Endothelial cell of umbilical vein (primary cell): ENCODE measurements around the gene STK24. TPM values are rescaled to one million over a fixed set of nuclear protein-coding genes. Genes with fewer than 3 reads are reported as not detected.

Source experiments
- BruUV-seq: library from RNA; stranded (reverse); fragments of 400-500 nt; replicated peaks from 2 replicates; lab custom pipeline; 2021; lab: Mats Ljungman, UMichigan
- CTCF ChIA-PET: fragments of 300-600, 350-600 bp; sonication (Branson Sonifier 250); formaldehyde crosslinking; loops from one replicate; lab custom pipeline; 2021; ENCODE audit warnings: antibody characterized with exemption, inconsistent platforms; lab: Charles Lee
- POLR2A ChIA-PET: fragments of 300-600, 350-600 bp; sonication (Branson Sonifier 250); formaldehyde crosslinking; loops from one replicate; lab custom pipeline; 2021; ENCODE audit warnings: antibody characterized with exemption, inconsistent platforms; lab: Charles Lee
- DNase-seq: peaks from one replicate; pipeline ENCODE4 v3.0.0-alpha.2; 2011; ENCODE audit warnings: low read depth, low spot score
- FAIRE-seq: peaks from 2 replicates; lab custom pipeline; 2011; peaks lifted over from hg19 to GRCh38; lab: Jason Lieb, UNC
- H2AFZ ChIP-seq: 2 replicates; pipeline ENCODE4 v1.6.0; 2012; ENCODE audit warnings: low read depth, low read length, control low read depth, inconsistent platforms
- H3K27ac ChIP-seq: 2 replicates; pipeline ENCODE4 v1.5.1; 2011; ENCODE audit warnings: low read depth, mild to moderate bottlenecking, control low read depth, low read length, moderate library complexity; ENCODE audit not compliant: insufficient read depth
- H3K27me3 ChIP-seq, 2 experiments: 2 replicates each; pipeline versions ENCODE4 v1.6.0 to v1.6.1; 2011; ENCODE audit warnings: low read length in 2 of 2, mixed read lengths in 1 of 2; ENCODE audit not compliant: control insufficient read depth in 2 of 2, insufficient read depth in 2 of 2
- H3K36me3 ChIP-seq, 2 experiments: 2 replicates in 1 of 2; 3 replicates in 1 of 2; pipeline ENCODE4 v1.5.1; 2011; ENCODE audit warnings: low read length in 2 of 2, mild to moderate bottlenecking in 1 of 2, moderate library complexity in 1 of 2; ENCODE audit not compliant: control insufficient read depth in 2 of 2, insufficient read depth in 2 of 2; ENCODE audit errors: extremely low read depth in 1 of 2
- H3K4me1 ChIP-seq: 3 replicates; pipeline ENCODE4 v1.5.1; 2011; ENCODE audit warnings: mild to moderate bottlenecking, low read length; ENCODE audit not compliant: control insufficient read depth, insufficient read depth; ENCODE audit errors: extremely low read depth
- H3K4me2 ChIP-seq: 2 replicates; pipeline ENCODE4 v1.6.1; 2011; ENCODE audit warnings: low read length, control low read depth, mixed read lengths; ENCODE audit not compliant: insufficient read depth
- H3K4me3 ChIP-seq, 3 experiments: fragments of 200-600 bp in 1 of 3; sonication (generic), shearing (Covaris generic) in 1 of 3; replicated peaks in 1 of 3; 2 replicates each; pipeline ENCODE4 v1.5.1; 2011 to 2016; ENCODE audit warnings: control low read depth in 3 of 3, low read length in 3 of 3, mild to moderate bottlenecking in 2 of 3, inconsistent platforms in 1 of 3, low read depth in 1 of 3, moderate library complexity in 1 of 3; ENCODE audit not compliant: insufficient read depth in 1 of 3
- H3K79me2 ChIP-seq: 2 replicates; pipeline ENCODE4 v1.6.0; 2012; ENCODE audit warnings: low read length, inconsistent platforms; ENCODE audit not compliant: control insufficient read depth, insufficient read depth
- H3K9ac ChIP-seq: replicated peaks from 2 replicates; pipeline ENCODE3; 2011; ENCODE audit warnings: low read length, control low read depth; ENCODE audit not compliant: insufficient read depth; ENCODE audit errors: extremely low read depth
- H3K9me1 ChIP-seq: replicated peaks from 3 replicates; pipeline ENCODE4 v1.6.0; 2011; ENCODE audit warnings: mild to moderate bottlenecking, low read length; ENCODE audit not compliant: control insufficient read depth, insufficient read depth; ENCODE audit errors: extremely low read depth
- H3K9me3 ChIP-seq: replicated peaks from 2 replicates; pipeline ENCODE4 v1.5.1; 2012; ENCODE audit warnings: low read length, inconsistent platforms; ENCODE audit not compliant: control insufficient read depth, insufficient read depth
- H4K20me1 ChIP-seq: replicated peaks from 2 replicates; pipeline ENCODE3; 2011; ENCODE audit warnings: mild to moderate bottlenecking, low read length; ENCODE audit not compliant: control insufficient read depth, insufficient read depth; ENCODE audit errors: extremely low read depth
- EZH2 ChIP-seq: IDR thresholded peaks from 2 replicates; pipeline ENCODE4 v1.6.1; 2012; ENCODE audit warnings: borderline replicate concordance, low read depth, mild to moderate bottlenecking, moderate library complexity, low read length, inconsistent platforms; ENCODE audit not compliant: severe bottlenecking
- FOS ChIP-seq: IDR thresholded peaks from 2 replicates; pipeline ENCODE4 v1.6.1; 2011; ENCODE audit warnings: mild to moderate bottlenecking, low read length, moderate library complexity, borderline replicate concordance; ENCODE audit not compliant: insufficient read depth
- GATA2 ChIP-seq: IDR thresholded peaks from 2 replicates; pipeline ENCODE4 v1.7.0; 2011; ENCODE audit warnings: low read depth, mild to moderate bottlenecking, moderate library complexity, mixed read lengths, low read length; ENCODE audit not compliant: insufficient read length, insufficient read depth
- JUN ChIP-seq: IDR thresholded peaks from 2 replicates; pipeline ENCODE4 v1.6.1; 2011; ENCODE audit warnings: borderline replicate concordance, low read depth; ENCODE audit not compliant: insufficient read length, insufficient read depth
- MYC ChIP-seq: IDR thresholded peaks from one replicate; pipeline ENCODE4 v1.6.1; 2011; ENCODE audit warnings: mild to moderate bottlenecking, low read depth, low read length
- POLR2A ChIP-seq: IDR thresholded peaks from 2 replicates; pipeline ENCODE4 v1.6.1; 2012; ENCODE audit warnings: low read depth, mild to moderate bottlenecking, control low read depth, low read length
- POLR2AphosphoS5 ChIP-seq: IDR thresholded peaks from 2 replicates; pipeline ENCODE4 v1.6.1; 2012; ENCODE audit warnings: low read depth, mild to moderate bottlenecking, control low read depth, low read length, moderate library complexity; ENCODE audit not compliant: insufficient read depth
- dilution Hi-C: fragments of 300-500 bp; cut with MboI; formaldehyde crosslinking; loops from one replicate; pipeline ENCODE4 v1.15.0; 2019; ENCODE audit warnings: low sequenced_read_pairs; ENCODE audit not compliant: extremely low pct_ligation_motif_present
- intact Hi-C: fragments of 100-400 bp; cut with micrococcal nuclease; formaldehyde crosslinking; loops from one replicate; pipeline ENCODE4 v1.10.0; 2022
- polyA plus RNA-seq, 4 experiments: library from polyadenylated mRNA; depleted of rRNA in 3 of 4; stranded (reverse) in 3 of 4; unstranded in 1 of 4; fragments of >200 nt; gene quantifications; 2 replicates each; pipeline versions ENCODE4 v1.2.1 to v1.2.3, GENCODE V29; 2011 to 2012; ENCODE audit warnings: missing spikeins in 1 of 4
- total RNA-seq: library from RNA; stranded (reverse); gene quantifications from 2 replicates; pipeline ENCODE4 v1.2.3, GENCODE V29; 2021
- TF ChIP-seq, protein P1 (sequence below), 2 donors: IDR thresholded peaks; 1 replicate in 1 of 2; 2 replicates in 1 of 2; pipeline ENCODE4 v1.5.1; 2011; ENCODE audit warnings: low read length in 2 of 2, mild to moderate bottlenecking in 2 of 2, moderate library complexity in 2 of 2, control low read depth in 1 of 2, inconsistent platforms in 1 of 2, low read depth in 1 of 2; ENCODE audit not compliant: insufficient read depth in 1 of 2; ENCODE audit errors: extremely low read depth in 1 of 2
- TF ChIP-seq, protein P2 (sequence below): IDR thresholded peaks from 2 replicates; pipeline ENCODE4 v1.6.1; 2011; ENCODE audit not compliant: insufficient read depth, insufficient read length

Gene STK24
- total and polyA plus RNA-seq, 2 donors (not counting 3 experiments of a cell fraction or from before 2014, with no cell fraction given) = 43.3 to 100 TPM

DNA sequence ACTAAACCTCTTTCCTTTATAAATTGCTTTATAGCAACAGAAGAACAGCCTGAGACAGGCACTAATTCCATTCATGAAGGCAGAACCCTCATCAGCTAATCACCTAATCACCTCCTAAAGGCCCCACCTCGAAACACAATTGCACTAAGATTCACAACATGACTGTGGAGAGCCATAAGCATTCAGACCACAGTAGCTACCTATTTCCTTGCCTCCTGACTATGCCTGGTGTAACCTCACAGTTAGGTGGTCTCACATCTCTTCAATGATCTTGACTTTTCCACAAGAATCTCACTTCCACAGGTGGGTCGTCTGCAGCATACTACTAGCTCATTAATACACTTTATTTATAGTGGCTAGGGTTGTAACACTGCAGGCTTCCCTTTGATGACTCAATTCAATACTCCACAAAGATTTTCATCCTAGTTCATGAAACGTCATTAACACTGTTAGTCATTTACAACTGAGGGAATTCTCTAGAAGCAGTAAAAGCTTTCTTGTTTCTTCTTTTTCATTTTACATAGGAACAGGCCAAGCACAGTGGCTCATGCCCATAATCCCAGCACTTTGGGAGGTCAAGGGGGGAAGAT is 27.1 kb downstream of the STK24 start:
- dilution Hi-C loops (no loop called here), intact Hi-C loops (no loop called here)
- Histone ChIP-seq H2AFZ (no peak overlapping the region), H3K9ac (no peak overlapping the region), H3K27ac (no peak overlapping the region), H3K9me3 (no peaks in the 10 kb centered on the region), H4K20me1 (no peaks in the 10 kb centered on the region), H3K79me2 (peaks cover 93% of the 10 kb centered on the region), H3K4me3 (no peak overlapping the region), H3K36me3 (peaks cover 0 to 5% of the 10 kb centered on the region in 2 experiments), H3K9me1 (no peaks in the 10 kb centered on the region), H3K27me3 (no peaks in the 10 kb centered on the region), H3K4me2 (no peak overlapping the region), H3K4me1 (no peaks in the 10 kb centered on the region)
- DNase-seq = no peak
- BruUV-seq = no TSS peak
- CTCF ChIA-PET = interaction anchor here (0.8 to 1.2 kb wide), 4 partner anchors 10 to 65 kb away, joined by 3 read pairs; no protein-coding TSS in a partner anchor
- POLR2A ChIA-PET = no interaction called here
- FAIRE-seq = no peak
- TF ChIP-seq GATA2 = no peak
- no peak for TF ChIP-seq FOS
- no peak for TF ChIP-seq JUN
- no peak for TF ChIP-seq POLR2AphosphoS5
- TF ChIP-seq MYC = no peak
- TF ChIP-seq, protein P1, sequence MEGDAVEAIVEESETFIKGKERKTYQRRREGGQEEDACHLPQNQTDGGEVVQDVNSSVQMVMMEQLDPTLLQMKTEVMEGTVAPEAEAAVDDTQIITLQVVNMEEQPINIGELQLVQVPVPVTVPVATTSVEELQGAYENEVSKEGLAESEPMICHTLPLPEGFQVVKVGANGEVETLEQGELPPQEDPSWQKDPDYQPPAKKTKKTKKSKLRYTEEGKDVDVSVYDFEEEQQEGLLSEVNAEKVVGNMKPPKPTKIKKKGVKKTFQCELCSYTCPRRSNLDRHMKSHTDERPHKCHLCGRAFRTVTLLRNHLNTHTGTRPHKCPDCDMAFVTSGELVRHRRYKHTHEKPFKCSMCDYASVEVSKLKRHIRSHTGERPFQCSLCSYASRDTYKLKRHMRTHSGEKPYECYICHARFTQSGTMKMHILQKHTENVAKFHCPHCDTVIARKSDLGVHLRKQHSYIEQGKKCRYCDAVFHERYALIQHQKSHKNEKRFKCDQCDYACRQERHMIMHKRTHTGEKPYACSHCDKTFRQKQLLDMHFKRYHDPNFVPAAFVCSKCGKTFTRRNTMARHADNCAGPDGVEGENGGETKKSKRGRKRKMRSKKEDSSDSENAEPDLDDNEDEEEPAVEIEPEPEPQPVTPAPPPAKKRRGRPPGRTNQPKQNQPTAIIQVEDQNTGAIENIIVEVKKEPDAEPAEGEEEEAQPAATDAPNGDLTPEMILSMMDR (IDR thresholded peaks at IDR 0.05; ENCODE audit: extremely low read depth in 1 of 2, insufficient read depth in 1 of 2, low read depth in 1 of 2, low read length in 2 of 2) = no peak
- TF ChIP-seq, protein P2, sequence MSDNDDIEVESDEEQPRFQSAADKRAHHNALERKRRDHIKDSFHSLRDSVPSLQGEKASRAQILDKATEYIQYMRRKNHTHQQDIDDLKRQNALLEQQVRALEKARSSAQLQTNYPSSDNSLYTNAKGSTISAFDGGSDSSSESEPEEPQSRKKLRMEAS = no peak
- no peak for TF ChIP-seq POLR2A
- no peak for TF ChIP-seq EZH2
